HEK293 (cell line): Measurements from ENCODE around the gene B4GALT1.

ENCODE experiments used
- CTCF ChIA-PET: fragments of 350-600 bp; formaldehyde crosslinking; extraction: SDS; loops from one replicate; lab custom pipeline; 2021; ENCODE audit warnings: antibody characterized with exemption; lab: Yijun Ruan, JAX
- POLR2A ChIA-PET: fragments of 300-600 bp; formaldehyde crosslinking; extraction: SDS; loops from one replicate; lab custom pipeline; 2020; ENCODE audit warnings: antibody characterized with exemption, inconsistent platforms; lab: Yijun Ruan, JAX
- H3K27ac ChIP-seq: fragments of 200-500 bp; sonication (Bioruptor generic); 2 replicates; pipeline ENCODE4 v1.5.1; 2014; ENCODE audit warnings: low read depth, low read length, control low read depth, inconsistent platforms; ENCODE audit errors: extremely low read depth
- H3K36me3 ChIP-seq, 2 experiments: fragments of 200-500 bp in 1 of 2; sonication (Bioruptor generic) in 1 of 2; 1 replicate in 1 of 2; 2 replicates in 1 of 2; pipeline ENCODE4 v1.5.1; 2014 to 2017; ENCODE audit warnings: inconsistent platforms in 2 of 2, low read length in 2 of 2; ENCODE audit not compliant: control insufficient read depth in 2 of 2, insufficient read depth in 1 of 2
- H3K4me1 ChIP-seq: fragments of 200-500 bp; sonication (Bioruptor generic); 2 replicates; pipeline ENCODE4 v1.5.1; 2014; ENCODE audit warnings: mild to moderate bottlenecking, low read length, inconsistent platforms; ENCODE audit not compliant: control insufficient read depth, insufficient read depth
- H3K4me3 ChIP-seq: 2 replicates; pipeline ENCODE4 v1.5.1; 2011; ENCODE audit warnings: low read depth, mild to moderate bottlenecking, control low read depth, low read length, moderate library complexity
- H3K9me3 ChIP-seq: fragments of 200-500 bp; sonication (Bioruptor generic); 2 replicates; pipeline ENCODE4 v1.5.1; 2014; ENCODE audit warnings: low read depth, low read length, inconsistent platforms; ENCODE audit not compliant: control insufficient read depth, insufficient read depth
- FEZF1 ChIP-seq: fragments of 450-650 bp; formaldehyde crosslinking; IDR thresholded peaks from 2 replicates; pipeline ENCODE4 v1.5.1; 2016; ENCODE audit warnings: missing biosample characterization, missing genetic modification characterization
- HOXD13 ChIP-seq: sonication (generic); formaldehyde crosslinking; IDR thresholded peaks from 2 replicates; pipeline ENCODE4 v1.8.0; 2022; ENCODE audit warnings: missing genetic modification reagents, borderline replicate concordance
- OVOL3 ChIP-seq: fragments of 450-650 bp; formaldehyde crosslinking; IDR thresholded peaks from 2 replicates; pipeline ENCODE4 v1.5.1; 2016; ENCODE audit warnings: missing biosample characterization, missing genetic modification characterization
- PRDM1 ChIP-seq: fragments of 450-650 bp; formaldehyde crosslinking; IDR thresholded peaks from 2 replicates; pipeline ENCODE4; 2016; ENCODE audit warnings: missing biosample characterization, missing genetic modification characterization
- TCF7L2 ChIP-seq: IDR thresholded peaks from 2 replicates; pipeline ENCODE4 v1.6.1; 2011; ENCODE audit warnings: low read depth, mild to moderate bottlenecking, inconsistent platforms, low read length, moderate library complexity, borderline replicate concordance
- ZBTB8A ChIP-seq: fragments of 450-650 bp; formaldehyde crosslinking; IDR thresholded peaks from 2 replicates; pipeline ENCODE4 v1.5.1; 2016; ENCODE audit warnings: missing biosample characterization, missing genetic modification characterization
- ZIC2 ChIP-seq: fragments of 450-650 bp; formaldehyde crosslinking; IDR thresholded peaks from 2 replicates; pipeline ENCODE4 v1.5.1; 2016; ENCODE audit warnings: missing biosample characterization, missing genetic modification characterization
- ZNF146 ChIP-seq: fragments of 450-650 bp; formaldehyde crosslinking; IDR thresholded peaks from 2 replicates; pipeline ENCODE4 v1.5.1; 2016; ENCODE audit warnings: missing biosample characterization, missing genetic modification characterization
- ZNF155 ChIP-seq: fragments of 450-650 bp; formaldehyde crosslinking; IDR thresholded peaks from 2 replicates; pipeline ENCODE4 v1.5.1; 2016; ENCODE audit warnings: missing biosample characterization, missing genetic modification characterization
- ZNF169 ChIP-seq: fragments of 450-650 bp; formaldehyde crosslinking; IDR thresholded peaks from 2 replicates; pipeline ENCODE4 v1.5.1; 2016; ENCODE audit warnings: missing biosample characterization, missing genetic modification characterization
- ZNF341 ChIP-seq: fragments of 450-650 bp; formaldehyde crosslinking; IDR thresholded peaks from 2 replicates; pipeline ENCODE4; 2016; ENCODE audit warnings: low read depth, missing biosample characterization, missing genetic modification characterization
- ZNF362 ChIP-seq: fragments of 450-650 bp; formaldehyde crosslinking; IDR thresholded peaks from 2 replicates; pipeline ENCODE4 v1.5.1; 2016; ENCODE audit warnings: missing biosample characterization, missing genetic modification characterization
- ZNF366 ChIP-seq: fragments of 450-650 bp; formaldehyde crosslinking; conservative IDR thresholded peaks from 2 replicates; pipeline ENCODE4 v1.5.1; 2016; ENCODE audit warnings: missing biosample characterization, missing genetic modification characterization
- ZNF37A ChIP-seq: fragments of 450-650 bp; IDR thresholded peaks from 2 replicates; pipeline ENCODE4 v1.5.1; 2018; ENCODE audit warnings: missing biosample characterization, missing genetic modification characterization
- ZNF544 ChIP-seq: fragments of 450-650 bp; formaldehyde crosslinking; IDR thresholded peaks from 2 replicates; pipeline ENCODE4 v1.5.0; 2017; ENCODE audit warnings: missing biosample characterization, missing genetic modification characterization
- ZNF664 ChIP-seq: fragments of 450-650 bp; formaldehyde crosslinking; IDR thresholded peaks from 2 replicates; pipeline ENCODE4 v1.5.1; 2016; ENCODE audit warnings: missing biosample characterization, missing genetic modification characterization
- ZNF707 ChIP-seq: fragments of 450-650 bp; formaldehyde crosslinking; IDR thresholded peaks from 2 replicates; pipeline ENCODE4 v1.5.1; 2016; ENCODE audit warnings: missing biosample characterization, missing genetic modification characterization
- ZNF747 ChIP-seq: fragments of 450-650 bp; formaldehyde crosslinking; IDR thresholded peaks from 2 replicates; pipeline ENCODE4 v1.5.1; 2016; ENCODE audit warnings: missing biosample characterization, missing genetic modification characterization
- ZNF843 ChIP-seq: fragments of 450-650 bp; formaldehyde crosslinking; IDR thresholded peaks from 2 replicates; pipeline ENCODE4 v1.5.1; 2016; ENCODE audit warnings: missing biosample characterization, missing genetic modification characterization

Gene B4GALT1

GRCh38 chr9:33133186-33133585, 34.0 kb downstream of the B4GALT1 start:
- no peak overlapping the region for H3K4me3 ChIP-seq
- no peak overlapping the region for H3K27ac ChIP-seq
- peaks cover 7% of the 10 kb centered on the region for H3K4me1 ChIP-seq
- CTCF ChIA-PET: interaction anchor here (0.6 to 2.0 kb wide), 2 partner anchors 15 to 28 kb away, joined by 3 to 6 read pairs; no protein-coding TSS in a partner anchor
- POLR2A ChIA-PET: no interaction called here
- no peaks in the 10 kb centered on the region for H3K9me3 ChIP-seq
- H3K36me3 ChIP-seq: peaks cover 0 to 60% of the 10 kb centered on the region in 2 experiments; a peak in 1 of 3 replicates
- TF ChIP-seq ZNF155 (no peak), OVOL3 (tag by site-specific recombination) (no peak), ZNF843 (tag by site-specific recombination) (no peak), ZNF747 (tag by site-specific recombination) (no peak), ZBTB8A (tag by site-specific recombination) (no peak), ZNF169 (tag by site-specific recombination) (no peak), ZNF341 (tag by site-specific recombination) (no peak), ZNF146 (tag by site-specific recombination) (no peak)

GRCh38 chr9:33131790-33132772, 35.1 kb downstream of the B4GALT1 start:
- TF ChIP-seq PRDM1 (tag by site-specific recombination): peak; percentile 88
- no peak for TF ChIP-seq ZNF544 (tag by site-specific recombination)
- TF ChIP-seq ZNF366 (tag by site-specific recombination): peak; percentile 51; the same call in 1 of the 2 replicates
- no peak for TF ChIP-seq ZNF664 (tag by site-specific recombination)
- TF ChIP-seq, all 188 proteins: peak for 2
- Histone ChIP-seq H3K27ac (no peak overlapping the region), H3K9me3 (no peaks in the 10 kb centered on the region), H3K4me3 (no peak overlapping the region), H3K4me1 (peaks cover 7% of the 10 kb centered on the region), H3K36me3 (peaks cover 0 to 69% of the 10 kb centered on the region in 2 experiments; a peak in 1 of 3 replicates)
- POLR2A ChIA-PET: interaction anchor here (0.5 to 1.1 kb wide), 3 partner anchors 29 to 65 kb away, joined by 3 read pairs; partner anchors contain the start of gene B4GALT1
- CTCF ChIA-PET: interaction anchor here (0.8 to 2.0 kb wide), 2 partner anchors 30 to 39 kb away, joined by 3 to 6 read pairs; no protein-coding TSS in a partner anchor

- CTCF ChIA-PET: interaction anchor here (0.8 kb wide), 1 partner anchor 39 kb away, joined by 3 read pairs; no protein-coding TSS in a partner anchor
- no peak overlapping the region for H3K27ac ChIP-seq
Observed at GRCh38 chr9:33130961-33131789, 36.0 kb downstream of the B4GALT1 start.

More at GRCh38 chr9:33130961-33131789, 36.0 kb downstream of the B4GALT1 start:
- H3K4me3 ChIP-seq: no peak overlapping the region
- 0 out of 2 replicates have a peak, but pooled peaks have one; percentile 17 for TF ChIP-seq ZIC2 (tag by site-specific recombination)
- peak; percentile 77; the same call in 1 of the 2 replicates for TF ChIP-seq TCF7L2
- TF ChIP-seq ZNF843 (tag by site-specific recombination): peak; percentile 33; the same call in 1 of the 2 replicates
- TF ChIP-seq ZNF362: no peak
- TF ChIP-seq HOXD13 (CRISPR knock-in tag): peak; percentile 47; the same call in 1 of the 2 replicates
- no peak for TF ChIP-seq ZNF707 (tag by site-specific recombination)
- no peak for TF ChIP-seq ZNF37A (tag by site-specific recombination)
- peak; percentile 69 for TF ChIP-seq FEZF1 (tag by site-specific recombination)
- POLR2A ChIA-PET: no interaction called here
- H3K9me3 ChIP-seq: no peaks in the 10 kb centered on the region
- H3K36me3 ChIP-seq: peaks cover 0 to 69% of the 10 kb centered on the region in 2 experiments; a peak in 1 of 3 replicates
- peaks cover 7% of the 10 kb centered on the region for H3K4me1 ChIP-seq
